Fibroblast of upper back skin (primary cell): ENCODE data around the gene ETF1.
"Not testable (repeated sequence)": the region's sequence is repeated elsewhere in the genome, so short reads cannot be mapped to it uniquely, and the experiment has no call there.

Experiments used
- DNase-seq: peaks from one replicate; pipeline ENCODE4 v3.0.0-alpha.2; 2013

ETF1 gene

GRCh38 chr5:138476918-138477317 is 66.1 kb downstream of the ETF1 start:
- no peak for DNase-seq

GRCh38 chr5:138473151-138473550 is 69.9 kb downstream of the ETF1 start:
- not testable (repeated sequence) for DNase-seq

DNA sequence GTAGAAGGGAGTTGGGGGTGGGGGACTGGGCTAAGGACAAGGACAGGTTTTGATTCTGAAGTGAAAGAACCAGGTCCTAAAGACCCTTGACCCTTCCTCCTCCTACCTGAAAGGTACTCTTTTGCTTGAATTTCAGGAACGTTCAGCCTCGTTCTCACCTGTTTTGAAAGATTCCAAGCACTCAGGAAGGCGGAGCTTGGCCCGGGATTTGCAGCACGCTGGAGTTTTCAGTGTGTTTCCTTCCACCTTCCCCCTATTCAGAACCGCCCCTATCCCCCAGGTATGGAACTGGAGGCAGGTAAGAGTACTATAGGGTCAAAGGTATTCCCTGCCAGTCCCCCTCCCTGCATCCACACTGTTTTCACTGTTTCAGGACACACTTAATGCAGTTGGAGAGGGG is 70.7 kb downstream of the ETF1 start:
- DNase-seq = no peak

GRCh38 chr5:138471052-138471361 is 72.0 kb downstream of the ETF1 start:
- no peak for DNase-seq

DNA sequence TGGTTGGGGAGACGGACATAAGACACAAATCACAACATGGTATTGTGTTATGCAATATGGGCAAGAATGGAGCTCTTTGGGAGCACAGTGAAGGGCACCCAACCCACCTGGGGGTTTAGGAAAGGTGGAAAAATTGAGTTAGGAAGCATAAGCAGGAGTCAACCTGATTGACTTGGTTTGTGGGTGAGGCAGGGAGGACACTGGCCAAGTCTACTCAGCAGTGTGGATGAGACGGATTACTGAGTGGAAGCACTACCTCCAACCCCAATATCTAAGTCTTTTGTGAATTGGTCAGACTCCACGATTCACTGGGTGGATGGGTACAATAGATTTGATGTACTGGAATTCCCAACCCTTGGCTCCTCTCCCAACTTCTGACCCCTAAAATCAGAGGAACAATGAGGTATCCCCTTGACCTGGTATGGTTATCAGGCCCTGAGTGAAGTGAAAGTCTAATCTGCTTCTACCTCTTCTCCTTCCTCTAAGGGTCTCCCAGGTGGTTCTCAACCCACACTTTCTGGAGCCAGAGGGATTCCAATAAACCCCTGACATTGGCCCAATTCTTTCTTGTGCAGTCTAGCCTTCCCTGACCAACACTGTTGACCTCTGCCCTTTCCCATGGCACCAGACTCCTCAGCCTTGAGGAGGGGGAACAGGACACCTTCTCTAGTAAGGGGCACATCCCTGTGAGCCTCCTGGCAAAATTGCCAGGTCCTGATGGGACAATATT is 72.5 kb downstream of the ETF1 start:
- DNase-seq = peak; percentile 27

GRCh38 chr5:138469540-138470321 is 73.3 kb downstream of the ETF1 start:
- DNase-seq = peak; percentile 28

- DNase-seq = no peak
Measured at GRCh38 chr5:138468966-138469539, 74.0 kb downstream of the ETF1 start.

DNA sequence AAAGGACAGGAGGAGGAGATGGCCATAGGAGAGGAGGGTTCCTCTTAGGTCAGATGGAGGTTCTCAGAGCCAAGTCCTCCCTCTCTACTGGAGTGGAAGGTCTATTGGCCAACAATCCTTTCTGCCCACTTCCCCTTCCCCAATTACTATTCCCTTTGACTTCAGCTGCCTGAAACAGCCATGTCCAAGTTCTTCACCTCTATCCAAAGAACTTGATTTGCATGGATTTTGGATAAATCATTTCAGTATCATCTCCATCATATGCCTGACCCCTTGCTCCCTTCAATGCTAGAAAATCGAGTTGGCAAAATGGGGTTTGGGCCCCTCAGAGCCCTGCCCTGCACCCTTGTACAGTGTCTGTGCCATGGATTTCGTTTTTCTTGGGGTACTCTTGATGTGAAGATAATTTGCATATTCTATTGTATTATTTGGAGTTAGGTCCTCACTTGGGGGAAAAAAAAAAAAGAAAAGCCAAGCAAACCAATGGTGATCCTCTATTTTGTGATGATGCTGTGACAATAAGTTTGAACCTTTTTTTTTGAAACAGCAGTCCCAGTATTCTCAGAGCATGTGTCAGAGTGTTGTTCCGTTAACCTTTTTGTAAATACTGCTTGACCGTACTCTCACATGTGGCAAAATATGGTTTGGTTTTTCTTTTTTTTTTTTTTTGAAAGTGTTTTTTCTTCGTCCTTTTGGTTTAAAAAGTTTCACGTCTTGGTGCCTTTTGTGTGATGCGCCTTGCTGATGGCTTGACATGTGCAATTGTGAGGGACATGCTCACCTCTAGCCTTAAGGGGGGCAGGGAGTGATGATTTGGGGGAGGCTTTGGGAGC is 74.7 kb downstream of the ETF1 start:
- DNase-seq = peak; percentile 9

DNA sequence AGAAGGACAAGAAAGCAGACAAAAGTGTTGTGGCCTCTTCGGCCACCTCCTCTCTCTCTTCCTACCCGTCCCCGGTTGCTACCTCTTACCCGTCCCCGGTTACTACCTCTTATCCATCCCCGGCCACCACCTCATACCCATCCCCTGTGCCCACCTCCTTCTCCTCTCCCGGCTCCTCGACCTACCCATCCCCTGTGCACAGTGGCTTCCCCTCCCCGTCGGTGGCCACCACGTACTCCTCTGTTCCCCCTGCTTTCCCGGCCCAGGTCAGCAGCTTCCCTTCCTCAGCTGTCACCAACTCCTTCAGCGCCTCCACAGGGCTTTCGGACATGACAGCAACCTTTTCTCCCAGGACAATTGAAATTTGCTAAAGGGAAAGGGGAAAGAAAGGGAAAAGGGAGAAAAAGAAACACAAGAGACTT is 75.3 kb downstream of the ETF1 start:
- DNase-seq = peak; percentile 10

DNA sequence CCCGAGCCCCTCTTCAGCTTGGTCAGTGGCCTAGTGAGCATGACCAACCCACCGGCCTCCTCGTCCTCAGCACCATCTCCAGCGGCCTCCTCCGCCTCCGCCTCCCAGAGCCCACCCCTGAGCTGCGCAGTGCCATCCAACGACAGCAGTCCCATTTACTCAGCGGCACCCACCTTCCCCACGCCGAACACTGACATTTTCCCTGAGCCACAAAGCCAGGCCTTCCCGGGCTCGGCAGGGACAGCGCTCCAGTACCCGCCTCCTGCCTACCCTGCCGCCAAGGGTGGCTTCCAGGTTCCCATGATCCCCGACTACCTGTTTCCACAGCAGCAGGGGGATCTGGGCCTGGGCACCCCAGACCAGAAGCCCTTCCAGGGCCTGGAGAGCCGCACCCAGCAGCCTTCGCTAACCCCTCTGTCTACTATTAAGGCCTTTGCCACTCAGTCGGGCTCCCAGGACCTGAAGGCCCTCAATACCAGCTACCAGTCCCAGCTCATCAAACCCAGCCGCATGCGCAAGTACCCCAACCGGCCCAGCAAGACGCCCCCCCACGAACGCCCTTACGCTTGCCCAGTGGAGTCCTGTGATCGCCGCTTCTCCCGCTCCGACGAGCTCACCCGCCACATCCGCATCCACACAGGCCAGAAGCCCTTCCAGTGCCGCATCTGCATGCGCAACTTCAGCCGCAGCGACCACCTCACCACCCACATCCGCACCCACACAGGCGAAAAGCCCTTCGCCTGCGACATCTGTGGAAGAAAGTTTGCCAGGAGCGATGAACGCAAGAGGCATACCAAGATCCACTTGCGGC is 75.9 kb downstream of the ETF1 start:
- DNase-seq = peak; percentile 11

DNA sequence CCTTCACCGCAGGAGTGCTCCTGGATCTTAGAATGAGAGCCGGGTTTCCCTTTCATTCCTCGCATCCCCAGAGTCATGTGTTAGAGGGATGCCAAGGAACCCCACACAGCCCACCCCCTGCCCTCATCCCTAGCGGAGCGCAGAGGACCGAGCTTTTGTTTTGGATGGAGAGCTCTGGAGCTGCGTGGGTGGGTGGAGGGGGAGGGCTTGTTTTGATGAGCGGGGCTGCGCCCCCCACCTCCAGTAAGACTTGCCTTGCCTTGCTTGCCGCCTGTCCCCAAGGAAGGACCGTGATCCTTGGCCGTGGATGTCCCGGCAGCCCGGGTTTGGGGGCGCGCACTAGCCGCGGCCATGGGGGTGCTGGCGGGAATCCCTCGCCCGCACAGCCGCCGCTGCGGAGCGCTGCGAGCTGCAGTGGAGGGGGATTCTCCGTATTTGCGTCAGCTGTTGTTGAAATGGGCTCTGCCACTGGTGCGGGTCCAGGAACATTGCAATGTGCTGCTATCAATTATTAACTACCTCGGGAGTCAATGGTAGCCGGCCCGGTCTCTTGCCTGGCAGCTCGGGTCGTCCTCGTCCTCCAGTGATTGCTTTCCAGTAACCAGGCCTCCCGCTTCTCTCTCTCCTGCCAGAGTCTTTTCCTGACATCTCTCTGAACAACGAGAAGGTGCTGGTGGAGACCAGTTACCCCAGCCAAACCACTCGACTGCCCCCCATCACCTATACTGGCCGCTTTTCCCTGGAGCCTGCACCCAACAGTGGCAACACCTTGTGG is 76.7 kb downstream of the ETF1 start:
- peak; percentile 23 for DNase-seq

DNA sequence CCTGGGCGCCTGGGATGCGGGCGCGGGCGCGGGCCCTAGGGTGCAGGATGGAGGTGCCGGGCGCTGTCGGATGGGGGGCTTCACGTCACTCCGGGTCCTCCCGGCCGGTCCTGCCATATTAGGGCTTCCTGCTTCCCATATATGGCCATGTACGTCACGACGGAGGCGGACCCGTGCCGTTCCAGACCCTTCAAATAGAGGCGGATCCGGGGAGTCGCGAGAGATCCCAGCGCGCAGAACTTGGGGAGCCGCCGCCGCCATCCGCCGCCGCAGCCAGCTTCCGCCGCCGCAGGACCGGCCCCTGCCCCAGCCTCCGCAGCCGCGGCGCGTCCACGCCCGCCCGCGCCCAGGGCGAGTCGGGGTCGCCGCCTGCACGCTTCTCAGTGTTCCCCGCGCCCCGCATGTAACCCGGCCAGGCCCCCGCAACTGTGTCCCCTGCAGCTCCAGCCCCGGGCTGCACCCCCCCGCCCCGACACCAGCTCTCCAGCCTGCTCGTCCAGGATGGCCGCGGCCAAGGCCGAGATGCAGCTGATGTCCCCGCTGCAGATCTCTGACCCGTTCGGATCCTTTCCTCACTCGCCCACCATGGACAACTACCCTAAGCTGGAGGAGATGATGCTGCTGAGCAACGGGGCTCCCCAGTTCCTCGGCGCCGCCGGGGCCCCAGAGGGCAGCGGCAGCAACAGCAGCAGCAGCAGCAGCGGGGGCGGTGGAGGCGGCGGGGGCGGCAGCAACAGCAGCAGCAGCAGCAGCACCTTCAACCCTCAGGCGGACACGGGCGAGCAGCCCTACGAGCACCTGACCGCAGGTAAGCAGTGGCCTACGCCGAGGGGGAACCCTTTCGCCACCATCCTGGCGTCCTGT is 77.5 kb downstream of the ETF1 start, which contains the start of gene EGR1:
TSS of gene EGR1 (plus strand) at position 219 of the 864 bp plus-strand sequence. CDS start at position 502, 283 bp downstream.
- peak; percentile 94 for DNase-seq

GRCh38 chr5:138464388-138465260 is 78.4 kb downstream of the ETF1 start:
- DNase-seq = peak; percentile 99

- DNase-seq = peak; percentile 96
Measured at GRCh38 chr5:138464008-138464387, 79.0 kb downstream of the ETF1 start.

GRCh38 chr5:138463419-138464007 is 79.5 kb downstream of the ETF1 start:
- no peak for DNase-seq

DNA sequence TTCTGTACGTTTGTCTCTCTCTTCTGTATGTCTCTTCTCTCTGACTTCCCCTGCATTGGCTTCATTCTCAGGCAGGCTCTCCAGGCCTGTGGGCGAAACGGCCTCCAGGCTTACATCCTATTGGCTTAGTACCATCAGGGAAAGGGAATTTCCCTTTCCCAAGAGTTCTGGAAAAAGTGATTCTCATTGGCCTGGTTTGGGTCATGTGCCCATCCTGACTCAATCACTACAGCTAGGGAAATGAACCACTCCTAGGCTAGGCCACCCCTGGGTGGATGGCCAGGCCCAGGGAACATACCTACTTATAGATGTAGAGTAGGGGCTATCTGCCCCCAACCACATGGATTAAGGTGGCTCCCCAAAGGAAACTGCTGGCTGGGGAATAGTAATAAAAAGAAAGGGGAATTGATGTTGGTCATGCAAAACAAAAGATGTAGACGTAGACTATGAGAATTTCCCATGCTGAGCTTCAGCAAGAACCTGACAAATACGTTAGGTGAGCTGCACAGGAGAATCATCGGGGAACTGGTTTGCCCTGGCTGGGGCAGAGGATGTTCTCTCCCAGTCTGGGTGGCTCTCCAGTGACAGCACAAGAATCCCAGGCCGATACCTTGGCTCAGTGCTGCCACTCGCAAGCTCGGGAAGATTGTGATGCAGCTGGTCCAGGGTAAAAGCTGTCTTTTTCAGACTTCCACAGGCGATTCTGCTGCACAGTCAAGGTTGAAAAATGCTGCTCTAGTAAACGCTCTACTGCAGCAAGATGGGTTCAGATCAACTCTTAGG is 81.5 kb downstream of the ETF1 start:
- DNase-seq = peak; percentile 70

GRCh38 chr5:138460032-138460693 is 82.9 kb downstream of the ETF1 start:
- DNase-seq = no peak
